ENCODE data around the gene CDKAL1.

DNA sequence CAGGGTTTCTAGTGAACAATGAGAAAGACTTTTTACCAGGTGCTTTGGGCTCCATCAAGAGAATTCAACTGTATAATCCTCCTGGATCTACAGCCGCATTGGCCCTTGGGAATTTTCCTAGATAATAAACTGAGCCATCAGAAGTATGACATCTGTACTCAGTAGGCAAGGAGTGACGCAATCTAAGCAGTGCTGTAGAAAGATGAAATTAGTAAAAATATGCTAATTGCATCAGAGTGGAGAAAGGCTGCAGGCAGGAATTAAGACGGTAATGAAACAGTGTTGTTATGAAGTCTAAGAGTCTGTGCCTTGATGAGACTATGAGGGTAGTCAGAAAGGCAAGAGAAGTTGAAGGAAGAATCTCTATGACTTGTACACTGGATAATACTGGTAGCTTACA, 551.4 kb downstream of the CDKAL1 start:
- no peak for TF ChIP-seq EZH2phosphoT487 (IDR thresholded peaks at IDR 0.05; ENCODE audit: borderline replicate concordance, low read length)
- TF ChIP-seq, protein P1, sequence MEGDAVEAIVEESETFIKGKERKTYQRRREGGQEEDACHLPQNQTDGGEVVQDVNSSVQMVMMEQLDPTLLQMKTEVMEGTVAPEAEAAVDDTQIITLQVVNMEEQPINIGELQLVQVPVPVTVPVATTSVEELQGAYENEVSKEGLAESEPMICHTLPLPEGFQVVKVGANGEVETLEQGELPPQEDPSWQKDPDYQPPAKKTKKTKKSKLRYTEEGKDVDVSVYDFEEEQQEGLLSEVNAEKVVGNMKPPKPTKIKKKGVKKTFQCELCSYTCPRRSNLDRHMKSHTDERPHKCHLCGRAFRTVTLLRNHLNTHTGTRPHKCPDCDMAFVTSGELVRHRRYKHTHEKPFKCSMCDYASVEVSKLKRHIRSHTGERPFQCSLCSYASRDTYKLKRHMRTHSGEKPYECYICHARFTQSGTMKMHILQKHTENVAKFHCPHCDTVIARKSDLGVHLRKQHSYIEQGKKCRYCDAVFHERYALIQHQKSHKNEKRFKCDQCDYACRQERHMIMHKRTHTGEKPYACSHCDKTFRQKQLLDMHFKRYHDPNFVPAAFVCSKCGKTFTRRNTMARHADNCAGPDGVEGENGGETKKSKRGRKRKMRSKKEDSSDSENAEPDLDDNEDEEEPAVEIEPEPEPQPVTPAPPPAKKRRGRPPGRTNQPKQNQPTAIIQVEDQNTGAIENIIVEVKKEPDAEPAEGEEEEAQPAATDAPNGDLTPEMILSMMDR (conservative IDR thresholded peaks at IDR 0.05; ENCODE audit: low read depth, low read length) = no peak
- no peak for TF ChIP-seq EZH2 (IDR thresholded peaks at IDR 0.05; ENCODE audit: low read length, unreplicated experiment)
